Tibial artery (tissue), 4 donors: ENCODE results near the gene TEX26.

Experiments used
- DNase-seq, 2 donors: peaks; one replicate each; pipeline ENCODE4 v3.0.0-alpha.2; 2019
- H3K27ac ChIP-seq, 2 donors: fragments of 200-600 bp; sonication (generic) in 1 of 2; 1 replicate in 1 of 2; 2 replicates in 1 of 2; pipeline ENCODE4 v1.5.1; 2018 to 2019; ENCODE audit warnings: mild to moderate bottlenecking in 1 of 2
- H3K27me3 ChIP-seq, 2 donors: fragments of 200-600 bp; sonication (generic) in 1 of 2; one replicate each; pipeline versions ENCODE4 v1.5.1 to v1.6.0; 2016 to 2019
- H3K36me3 ChIP-seq, 3 donors: fragments of 200-600 bp; sonication (generic) in 2 of 3; one replicate each; pipeline ENCODE4 v1.5.1; 2016 to 2019; ENCODE audit warnings: mild to moderate bottlenecking in 2 of 3
- H3K4me1 ChIP-seq, 4 donors: fragments of 200-600 bp; sonication (generic) in 2 of 4; 1 replicate in 3 of 4; 2 replicates in 1 of 4; pipeline ENCODE4 v1.5.1; 2016 to 2019
- H3K4me3 ChIP-seq, 2 donors: fragments of 200-600 bp; sonication (generic) in 1 of 2; 1 replicate in 1 of 2; 2 replicates in 1 of 2; pipeline ENCODE4 v1.5.1; 2018 to 2019; ENCODE audit warnings: mild to moderate bottlenecking in 2 of 2
- H3K9me3 ChIP-seq, 3 donors: fragments of 200-600 bp; sonication (generic) in 1 of 3; one replicate each; pipeline ENCODE4 v1.5.1; 2016 to 2019
- intact Hi-C: fragments of 100-400 bp; cut with DNase I; formaldehyde crosslinking; loops from one replicate; pipeline ENCODE4 v1.15.0; 2023; ENCODE audit warnings: low total_unique reads
- TF ChIP-seq, protein P1 (sequence below), 2 experiments: fragments of 200-600 bp in 1 of 2; fragments of 450-650 bp in 1 of 2; IDR thresholded peaks; one replicate each; pipeline ENCODE4 v1.5.1; 2017 to 2019; ENCODE audit warnings: antibody characterized with exemption in 2 of 2, mild to moderate bottlenecking in 1 of 2, moderate library complexity in 1 of 2

The TEX26 gene

GRCh38 chr13:30998136-30999088 is 66.0 kb downstream of the TEX26 start:
- Histone ChIP-seq H3K9me3 (no peaks in the 10 kb centered on the region), H3K36me3 (no peaks in the 10 kb centered on the region), H3K4me1 (peaks cover 0 to 10% (median 2%) of the 10 kb centered on the region in 4 donors), H3K27ac (no peak overlapping the region), H3K27me3 (no peaks in the 10 kb centered on the region), H3K4me3 (no peak overlapping the region)
- DNase-seq, result no peak
- intact Hi-C loops, result no loop called here
- TF ChIP-seq, protein P1, sequence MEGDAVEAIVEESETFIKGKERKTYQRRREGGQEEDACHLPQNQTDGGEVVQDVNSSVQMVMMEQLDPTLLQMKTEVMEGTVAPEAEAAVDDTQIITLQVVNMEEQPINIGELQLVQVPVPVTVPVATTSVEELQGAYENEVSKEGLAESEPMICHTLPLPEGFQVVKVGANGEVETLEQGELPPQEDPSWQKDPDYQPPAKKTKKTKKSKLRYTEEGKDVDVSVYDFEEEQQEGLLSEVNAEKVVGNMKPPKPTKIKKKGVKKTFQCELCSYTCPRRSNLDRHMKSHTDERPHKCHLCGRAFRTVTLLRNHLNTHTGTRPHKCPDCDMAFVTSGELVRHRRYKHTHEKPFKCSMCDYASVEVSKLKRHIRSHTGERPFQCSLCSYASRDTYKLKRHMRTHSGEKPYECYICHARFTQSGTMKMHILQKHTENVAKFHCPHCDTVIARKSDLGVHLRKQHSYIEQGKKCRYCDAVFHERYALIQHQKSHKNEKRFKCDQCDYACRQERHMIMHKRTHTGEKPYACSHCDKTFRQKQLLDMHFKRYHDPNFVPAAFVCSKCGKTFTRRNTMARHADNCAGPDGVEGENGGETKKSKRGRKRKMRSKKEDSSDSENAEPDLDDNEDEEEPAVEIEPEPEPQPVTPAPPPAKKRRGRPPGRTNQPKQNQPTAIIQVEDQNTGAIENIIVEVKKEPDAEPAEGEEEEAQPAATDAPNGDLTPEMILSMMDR (IDR thresholded peaks at IDR 0.05), result no peak

- no peak for DNase-seq
- intact Hi-C loops, result loop anchor here (10.0 kb wide), 1 partner anchor 226 kb away; no protein-coding TSS in a partner anchor
- Histone ChIP-seq H3K9me3 (no peaks in the 10 kb centered on the region), H3K4me1 (peaks cover 0 to 10% (median 2%) of the 10 kb centered on the region in 4 donors), H3K36me3 (no peaks in the 10 kb centered on the region), H3K27ac (no peak overlapping the region), H3K4me3 (no peak overlapping the region), H3K27me3 (no peaks in the 10 kb centered on the region)
- TF ChIP-seq, protein P1 (IDR thresholded peaks at IDR 0.05), result no peak
Measured at GRCh38 chr13:31000889-31001288, 68.4 kb downstream of the TEX26 start.

- TF ChIP-seq, protein P1 (IDR thresholded peaks at IDR 0.05), result no peak
- Histone ChIP-seq H3K9me3 (no peaks in the 10 kb centered on the region), H3K27ac (no peak overlapping the region), H3K4me1 (peaks cover 0 to 10% (median 2%) of the 10 kb centered on the region in 4 donors), H3K4me3 (no peak overlapping the region), H3K36me3 (no peaks in the 10 kb centered on the region), H3K27me3 (no peaks in the 10 kb centered on the region)
- intact Hi-C loops, result loop anchor here (10.0 kb wide), 1 partner anchor 227 kb away; no protein-coding TSS in a partner anchor
- no peak for DNase-seq
Measured at GRCh38 chr13:31001647-31002046, 69.2 kb downstream of the TEX26 start.

GRCh38 chr13:31005066-31005465 is 72.6 kb downstream of the TEX26 start:
- H3K4me3 ChIP-seq, result no peak overlapping the region
- intact Hi-C loops, result loop anchor here (10.0 kb wide), 1 partner anchor 230 kb away; no protein-coding TSS in a partner anchor

GRCh38 chr13:31007417-31007816 is 75.0 kb downstream of the TEX26 start:
- Histone ChIP-seq H3K36me3 (no peaks in the 10 kb centered on the region), H3K4me3 (no peak overlapping the region), H3K4me1 (peaks cover 0 to 16% (median 2%) of the 10 kb centered on the region in 4 donors), H3K27me3 (no peaks in the 10 kb centered on the region), H3K27ac (peak overlapping the region in 1 of 2 donors; percentile 46), H3K9me3 (no peaks in the 10 kb centered on the region)
- no peak for DNase-seq
- TF ChIP-seq, protein P1 (IDR thresholded peaks at IDR 0.05), result no peak
- intact Hi-C loops, result loop anchor here (10.0 kb wide), 1 partner anchor 233 kb away; no protein-coding TSS in a partner anchor

More at GRCh38 chr13:31005066-31005465, 72.6 kb downstream of the TEX26 start:
- Histone ChIP-seq H3K9me3 (no peaks in the 10 kb centered on the region), H3K36me3 (no peaks in the 10 kb centered on the region), H3K27ac (no peak overlapping the region), H3K27me3 (no peaks in the 10 kb centered on the region), H3K4me1 (peaks cover 0 to 16% (median 2%) of the 10 kb centered on the region in 4 donors)
- TF ChIP-seq, protein P1 (IDR thresholded peaks at IDR 0.05), result no peak
- DNase-seq, result no peak
